Measurements from ENCODE around the gene RAP1B. TPM values are rescaled to one million over a fixed set of nuclear protein-coding genes. Genes with fewer than 3 reads are reported as not detected.

RAP1B gene
- polyA plus RNA-seq, 1 donor: 253 TPM

DNA sequence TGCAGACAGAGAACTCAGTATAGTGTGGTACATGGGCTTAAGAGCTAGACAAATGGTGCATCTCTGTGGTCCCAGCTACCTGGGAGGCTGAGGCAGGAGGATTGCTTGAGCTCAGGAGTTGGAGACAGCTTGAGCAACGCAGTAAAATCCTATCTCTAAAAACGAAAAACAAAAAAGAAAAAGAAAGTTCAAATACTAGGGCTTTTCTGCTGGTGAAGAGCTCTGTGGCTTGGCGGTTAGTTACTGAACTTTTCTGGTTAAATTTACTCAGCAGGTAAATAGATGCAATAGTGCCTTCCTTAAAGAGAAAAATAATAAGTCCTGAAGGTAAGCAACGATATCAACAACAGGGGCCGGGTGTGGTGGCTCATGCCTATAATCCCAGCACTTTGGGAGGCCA is 31.4 kb upstream of the RAP1B start:
- no peak overlapping the region for H3K27ac ChIP-seq (ENCODE audit: low read length)
- H3K4me3 ChIP-seq (ENCODE audit: low read length): no peak overlapping the region
- WGBS (ENCODE audit: insufficient coverage, low lambda C conversion rate): 72% methylated on average over 3 of the region's 5 CpGs
- H3K4me1 ChIP-seq (ENCODE audit: control insufficient read depth, insufficient read depth, low read length): no peaks in the 10 kb centered on the region
- H3K27me3 ChIP-seq (ENCODE audit: control insufficient read depth, insufficient read depth, low read length): no peaks in the 10 kb centered on the region
- no peaks in the 10 kb centered on the region for H3K9me3 ChIP-seq (ENCODE audit: control insufficient read depth, low read depth, low read length)
- no peaks in the 10 kb centered on the region for H3K36me3 ChIP-seq (ENCODE audit: control insufficient read depth, insufficient read depth, low read length)
- DNase-seq: no peak

DNA sequence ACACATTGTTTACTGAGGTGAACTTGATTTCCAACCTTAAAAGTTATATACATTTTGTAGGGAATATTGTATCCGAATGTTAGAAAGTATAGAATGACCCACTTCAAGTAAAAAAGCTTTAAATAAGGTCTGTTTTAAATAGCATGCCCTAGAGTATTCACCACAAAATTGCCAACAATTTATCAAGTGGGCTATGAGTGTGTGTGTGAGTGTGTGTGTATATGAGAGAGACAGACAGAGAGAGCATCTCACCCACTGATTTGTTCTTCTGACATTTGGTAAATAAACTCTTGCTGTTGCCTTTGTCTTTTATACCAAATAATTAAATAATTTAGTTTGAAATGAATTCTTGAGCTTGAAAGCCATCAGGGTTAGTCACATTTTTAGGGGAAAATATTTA is 29.8 kb upstream of the RAP1B start:
- Histone ChIP-seq H3K4me3 (ENCODE audit: low read length) (no peak overlapping the region), H3K36me3 (ENCODE audit: control insufficient read depth, insufficient read depth, low read length) (no peaks in the 10 kb centered on the region), H3K4me1 (ENCODE audit: control insufficient read depth, insufficient read depth, low read length) (no peaks in the 10 kb centered on the region), H3K9me3 (ENCODE audit: control insufficient read depth, low read depth, low read length) (no peaks in the 10 kb centered on the region), H3K27me3 (ENCODE audit: control insufficient read depth, insufficient read depth, low read length) (no peaks in the 10 kb centered on the region), H3K27ac (ENCODE audit: low read length) (no peak overlapping the region)
- 60% methylated on average over 1 of the region's 1 CpG for WGBS (ENCODE audit: insufficient coverage, low lambda C conversion rate)
- DNase-seq: no peak

DNA sequence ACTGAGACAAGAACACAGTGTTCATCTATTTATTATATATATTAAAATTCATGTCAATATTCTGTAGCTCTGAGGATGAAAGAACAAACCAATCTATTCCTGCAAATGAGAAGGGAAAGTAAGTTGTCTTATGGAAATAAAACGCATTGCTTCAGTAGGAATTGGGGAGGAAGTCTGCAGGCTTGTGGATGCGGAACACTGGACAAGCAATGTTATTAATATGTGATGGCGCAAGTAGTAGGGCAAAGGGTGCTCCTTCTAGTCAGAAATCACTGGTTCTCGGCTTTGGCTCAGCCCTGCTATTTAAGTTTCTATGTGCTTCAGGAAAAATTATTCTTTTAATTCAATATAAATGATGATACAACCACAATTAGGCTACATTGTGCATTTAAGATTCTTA is 28.8 kb upstream of the RAP1B start:
- no peaks in the 10 kb centered on the region for H3K9me3 ChIP-seq (ENCODE audit: control insufficient read depth, low read depth, low read length)
- no peak for DNase-seq
- H3K4me3 ChIP-seq (ENCODE audit: low read length): no peak overlapping the region
- no peaks in the 10 kb centered on the region for H3K4me1 ChIP-seq (ENCODE audit: control insufficient read depth, insufficient read depth, low read length)
- WGBS (ENCODE audit: insufficient coverage, low lambda C conversion rate): 100% methylated on average over 1 of the region's 4 CpGs
- no peaks in the 10 kb centered on the region for H3K36me3 ChIP-seq (ENCODE audit: control insufficient read depth, insufficient read depth, low read length)
- H3K27me3 ChIP-seq (ENCODE audit: control insufficient read depth, insufficient read depth, low read length): no peaks in the 10 kb centered on the region
- no peak overlapping the region for H3K27ac ChIP-seq (ENCODE audit: low read length)

DNA sequence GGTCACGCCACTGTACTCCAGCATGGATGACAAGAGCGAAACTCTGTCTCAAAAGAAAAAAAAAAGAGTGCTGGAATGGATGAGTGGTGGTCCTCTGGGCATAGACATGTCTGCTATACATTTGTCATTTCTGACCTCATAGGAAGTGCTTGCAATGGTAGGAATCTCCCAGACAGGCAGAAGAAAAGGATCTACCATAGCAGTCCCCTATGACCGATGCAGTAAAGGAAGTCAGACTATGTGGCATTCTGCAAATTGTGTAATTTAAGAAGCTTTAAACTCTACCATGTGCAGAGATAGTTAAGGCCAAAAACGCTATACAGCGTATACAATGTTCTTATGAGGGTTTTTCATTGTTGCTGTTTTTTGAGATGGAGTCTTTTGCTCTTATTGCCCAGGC is 24.7 kb upstream of the RAP1B start:
- Histone ChIP-seq H3K36me3 (ENCODE audit: control insufficient read depth, insufficient read depth, low read length) (no peaks in the 10 kb centered on the region), H3K4me1 (ENCODE audit: control insufficient read depth, insufficient read depth, low read length) (no peaks in the 10 kb centered on the region), H3K4me3 (ENCODE audit: low read length) (no peak overlapping the region), H3K9me3 (ENCODE audit: control insufficient read depth, low read depth, low read length) (peaks cover 6% of the 10 kb centered on the region), H3K27ac (ENCODE audit: low read length) (no peak overlapping the region), H3K27me3 (ENCODE audit: control insufficient read depth, insufficient read depth, low read length) (no peaks in the 10 kb centered on the region)
- WGBS (ENCODE audit: insufficient coverage, low lambda C conversion rate): no CpG with 5 or more reads among the region's 5 CpGs
- no peak for DNase-seq

DNA sequence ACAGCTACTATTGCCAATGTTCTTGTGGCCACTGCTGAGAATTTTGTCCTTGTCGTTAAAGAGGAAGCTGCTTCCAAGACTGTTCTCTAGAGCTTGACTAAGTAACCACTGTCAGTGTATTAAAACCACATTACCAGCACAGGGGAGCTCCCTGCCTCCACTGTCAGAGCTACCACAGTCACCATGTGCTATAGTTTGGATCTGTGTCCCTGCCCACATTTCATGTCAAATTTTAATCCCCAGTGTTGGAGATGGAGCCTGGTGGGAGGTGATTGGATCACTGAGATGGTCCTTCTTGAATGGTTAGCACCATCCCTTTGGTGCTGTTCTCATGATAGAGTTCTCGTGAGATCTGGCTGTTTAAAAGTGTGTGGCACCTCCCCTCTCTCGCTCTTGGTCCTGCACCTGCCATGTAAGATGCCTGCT is 23.2 kb upstream of the RAP1B start:
- Histone ChIP-seq H3K9me3 (ENCODE audit: control insufficient read depth, low read depth, low read length) (peaks cover 6% of the 10 kb centered on the region), H3K27me3 (ENCODE audit: control insufficient read depth, insufficient read depth, low read length) (no peaks in the 10 kb centered on the region), H3K36me3 (ENCODE audit: control insufficient read depth, insufficient read depth, low read length) (no peaks in the 10 kb centered on the region), H3K27ac (ENCODE audit: low read length) (no peak overlapping the region), H3K4me3 (ENCODE audit: low read length) (no peak overlapping the region), H3K4me1 (ENCODE audit: control insufficient read depth, insufficient read depth, low read length) (no peaks in the 10 kb centered on the region)
- WGBS (ENCODE audit: insufficient coverage, low lambda C conversion rate): no CpG with 5 or more reads among the region's 3 CpGs
- no peak for DNase-seq

DNA sequence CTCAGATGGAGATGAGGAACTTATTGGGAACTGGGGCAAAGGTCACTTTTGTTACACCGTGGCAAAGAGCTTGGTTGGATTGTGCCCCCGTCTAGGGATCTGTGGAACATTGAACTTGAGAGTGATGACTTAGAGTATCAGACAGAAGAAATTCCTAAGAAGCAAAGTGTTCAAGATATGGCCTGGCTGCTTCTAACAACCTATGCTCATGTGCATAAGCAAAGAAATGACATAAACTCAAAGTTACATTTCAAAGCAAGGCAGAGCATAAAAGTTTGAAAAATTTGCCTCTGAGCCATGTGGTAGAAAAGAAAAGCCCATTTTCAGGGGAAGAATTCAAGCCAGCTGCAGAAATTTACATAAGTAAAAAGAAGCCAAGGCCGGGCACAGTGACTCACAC is 21.5 kb upstream of the RAP1B start:
- H3K36me3 ChIP-seq (ENCODE audit: control insufficient read depth, insufficient read depth, low read length): no peaks in the 10 kb centered on the region
- no peak overlapping the region for H3K4me3 ChIP-seq (ENCODE audit: low read length)
- H3K4me1 ChIP-seq (ENCODE audit: control insufficient read depth, insufficient read depth, low read length): no peaks in the 10 kb centered on the region
- H3K27ac ChIP-seq (ENCODE audit: low read length): no peak overlapping the region
- WGBS (ENCODE audit: insufficient coverage, low lambda C conversion rate): 83% methylated on average over 1 of the region's 3 CpGs
- H3K9me3 ChIP-seq (ENCODE audit: control insufficient read depth, low read depth, low read length): peaks cover 12% of the 10 kb centered on the region
- H3K27me3 ChIP-seq (ENCODE audit: control insufficient read depth, insufficient read depth, low read length): no peaks in the 10 kb centered on the region
- DNase-seq: no peak

DNA sequence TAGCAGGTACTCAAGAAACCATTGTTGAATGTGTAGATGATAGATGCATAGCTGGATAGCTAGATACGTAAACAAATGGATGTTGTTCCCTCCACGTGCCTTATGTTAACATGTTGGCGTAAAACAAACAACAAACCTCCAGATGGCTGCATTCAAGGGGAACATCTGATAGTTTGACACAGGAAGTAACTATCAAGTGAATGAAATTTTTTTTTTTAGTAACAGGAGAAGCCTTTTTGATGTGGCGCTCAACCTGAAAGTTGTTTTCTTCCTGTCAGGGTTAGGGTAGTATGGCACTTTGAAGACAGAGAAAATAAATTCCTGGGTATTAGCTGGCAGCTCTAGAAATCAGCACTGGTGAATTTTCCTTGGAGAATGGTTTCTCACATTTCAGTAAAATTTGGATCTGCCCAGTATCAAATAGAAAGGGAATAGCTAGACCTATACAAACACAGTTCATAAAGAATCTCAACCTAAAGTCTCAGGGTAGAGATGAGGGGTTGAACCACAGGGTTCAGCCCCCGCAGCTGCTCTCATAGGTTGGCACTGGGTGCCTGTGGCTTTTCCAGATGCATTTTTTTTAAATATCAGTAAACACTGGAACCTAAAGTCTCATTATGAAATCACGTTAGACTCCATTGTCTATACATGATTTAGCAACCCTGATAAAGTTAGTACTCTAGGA is 18.8 kb upstream of the RAP1B start:
- H3K36me3 ChIP-seq (ENCODE audit: control insufficient read depth, insufficient read depth, low read length): no peaks in the 10 kb centered on the region
- no peak overlapping the region for H3K27ac ChIP-seq (ENCODE audit: low read length)
- peaks cover 12% of the 10 kb centered on the region for H3K9me3 ChIP-seq (ENCODE audit: control insufficient read depth, low read depth, low read length)
- no peak overlapping the region for H3K4me3 ChIP-seq (ENCODE audit: low read length)
- no CpG with 5 or more reads among the region's 6 CpGs for WGBS (ENCODE audit: insufficient coverage, low lambda C conversion rate)
- no peaks in the 10 kb centered on the region for H3K4me1 ChIP-seq (ENCODE audit: control insufficient read depth, insufficient read depth, low read length)
- no peaks in the 10 kb centered on the region for H3K27me3 ChIP-seq (ENCODE audit: control insufficient read depth, insufficient read depth, low read length)
- no peak for DNase-seq

DNA sequence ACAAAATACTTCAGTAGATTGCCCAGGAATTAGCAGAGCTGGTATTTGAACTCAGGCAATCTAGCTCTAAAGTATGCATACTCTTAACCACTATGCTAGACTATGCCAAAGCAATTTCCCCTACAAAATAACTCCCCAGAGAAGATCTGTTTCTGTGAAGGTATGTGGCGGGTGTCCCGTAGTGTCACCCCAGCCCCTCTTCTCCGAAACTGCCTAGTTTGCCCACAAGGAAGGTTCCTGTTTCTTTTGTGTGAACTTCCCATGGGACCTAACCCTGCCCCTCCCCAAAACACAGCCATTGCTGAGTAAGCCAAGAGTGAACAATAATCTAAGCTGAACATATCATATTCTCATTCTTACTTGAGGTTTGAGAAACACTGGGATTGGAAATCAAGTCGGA is 15.5 kb upstream of the RAP1B start:
- no CpG with 5 or more reads among the region's 4 CpGs for WGBS (ENCODE audit: insufficient coverage, low lambda C conversion rate)
- Histone ChIP-seq H3K4me3 (ENCODE audit: low read length) (no peak overlapping the region), H3K4me1 (ENCODE audit: control insufficient read depth, insufficient read depth, low read length) (no peaks in the 10 kb centered on the region), H3K27ac (ENCODE audit: low read length) (no peak overlapping the region), H3K27me3 (ENCODE audit: control insufficient read depth, insufficient read depth, low read length) (no peaks in the 10 kb centered on the region), H3K36me3 (ENCODE audit: control insufficient read depth, insufficient read depth, low read length) (no peaks in the 10 kb centered on the region), H3K9me3 (ENCODE audit: control insufficient read depth, low read depth, low read length) (peaks cover 7% of the 10 kb centered on the region)
- DNase-seq: peak in 1 of 2 donors; percentile 22

DNA sequence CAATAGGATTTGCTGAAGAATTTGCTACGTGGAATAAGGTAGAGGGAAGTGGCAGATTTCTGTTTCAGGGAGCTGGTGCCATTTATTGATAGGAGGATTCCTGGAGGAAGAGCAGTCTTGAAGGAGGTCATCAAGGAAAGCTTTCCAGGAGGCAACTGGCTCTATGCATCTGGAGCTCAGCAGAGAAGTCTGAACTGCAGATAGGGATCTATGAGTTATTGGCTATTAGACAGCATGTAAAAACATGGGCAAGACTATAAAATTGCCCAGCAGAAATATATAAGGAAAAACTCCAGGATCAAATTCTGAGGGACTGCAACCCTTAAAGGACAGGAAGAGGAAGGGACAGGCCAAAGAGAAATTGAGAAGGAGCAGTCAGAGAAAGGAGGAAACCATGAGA is 8.9 kb upstream of the RAP1B start:
- H3K27me3 ChIP-seq (ENCODE audit: control insufficient read depth, insufficient read depth, low read length): no peaks in the 10 kb centered on the region
- no peaks in the 10 kb centered on the region for H3K4me1 ChIP-seq (ENCODE audit: control insufficient read depth, insufficient read depth, low read length)
- H3K36me3 ChIP-seq (ENCODE audit: control insufficient read depth, insufficient read depth, low read length): no peaks in the 10 kb centered on the region
- H3K4me3 ChIP-seq (ENCODE audit: low read length): no peak overlapping the region
- no peak overlapping the region for H3K27ac ChIP-seq (ENCODE audit: low read length)
- no peaks in the 10 kb centered on the region for H3K9me3 ChIP-seq (ENCODE audit: control insufficient read depth, low read depth, low read length)
- no peak for DNase-seq
- 50% methylated on average over 1 of the region's 1 CpG for WGBS (ENCODE audit: insufficient coverage, low lambda C conversion rate)

DNA sequence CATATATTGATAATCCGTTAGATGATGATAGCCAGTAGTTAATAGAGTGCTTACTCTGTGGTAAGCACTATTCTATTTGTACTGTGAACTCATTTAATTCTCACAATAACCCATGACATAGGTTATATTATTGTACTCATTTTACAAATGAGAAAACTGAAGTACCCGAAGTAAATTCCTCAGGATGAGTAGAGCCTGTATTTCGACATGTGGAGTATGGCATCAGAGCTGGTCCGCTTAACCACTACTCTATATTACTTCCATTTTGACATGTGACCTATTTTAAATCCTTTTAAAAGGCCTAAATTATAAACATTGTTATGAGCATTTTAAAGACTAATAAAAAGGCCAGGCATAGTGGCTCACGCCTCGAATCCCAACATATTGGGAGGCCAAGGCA is 8.0 kb upstream of the RAP1B start:
- H3K4me1 ChIP-seq (ENCODE audit: control insufficient read depth, insufficient read depth, low read length): no peaks in the 10 kb centered on the region
- H3K36me3 ChIP-seq (ENCODE audit: control insufficient read depth, insufficient read depth, low read length): no peaks in the 10 kb centered on the region
- no peaks in the 10 kb centered on the region for H3K9me3 ChIP-seq (ENCODE audit: control insufficient read depth, low read depth, low read length)
- 100% methylated on average over 2 of the region's 6 CpGs for WGBS (ENCODE audit: insufficient coverage, low lambda C conversion rate)
- no peak overlapping the region for H3K4me3 ChIP-seq (ENCODE audit: low read length)
- no peak for DNase-seq
- no peak overlapping the region for H3K27ac ChIP-seq (ENCODE audit: low read length)
- no peaks in the 10 kb centered on the region for H3K27me3 ChIP-seq (ENCODE audit: control insufficient read depth, insufficient read depth, low read length)

DNA sequence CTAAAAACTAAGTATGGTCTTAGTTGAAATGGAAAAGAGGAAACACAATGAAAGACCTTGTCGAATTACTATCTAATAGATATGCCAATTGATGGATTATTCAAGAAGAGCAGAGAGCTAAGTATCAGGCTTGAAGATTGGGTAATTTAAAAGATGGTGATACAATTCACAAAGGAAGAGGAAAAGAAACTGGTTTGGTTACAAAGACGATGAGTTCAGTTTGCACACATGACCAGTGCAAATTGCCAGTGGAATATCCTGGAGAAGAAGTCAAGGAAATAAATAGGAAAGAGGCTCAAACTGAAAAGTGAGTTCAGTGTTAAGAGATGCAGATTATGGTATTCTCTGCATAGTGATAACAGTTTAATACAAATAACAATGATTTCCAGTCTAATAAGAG is 2.5 kb upstream of the RAP1B start:
- no peaks in the 10 kb centered on the region for H3K4me1 ChIP-seq (ENCODE audit: control insufficient read depth, insufficient read depth, low read length)
- 63% methylated on average over 1 of the region's 2 CpGs for WGBS (ENCODE audit: insufficient coverage, low lambda C conversion rate)
- no peak overlapping the region for H3K4me3 ChIP-seq (ENCODE audit: low read length)
- no peak for DNase-seq
- H3K27me3 ChIP-seq (ENCODE audit: control insufficient read depth, insufficient read depth, low read length): no peaks in the 10 kb centered on the region
- H3K36me3 ChIP-seq (ENCODE audit: control insufficient read depth, insufficient read depth, low read length): no peaks in the 10 kb centered on the region
- H3K9me3 ChIP-seq (ENCODE audit: control insufficient read depth, low read depth, low read length): no peaks in the 10 kb centered on the region
- H3K27ac ChIP-seq (ENCODE audit: low read length): no peak overlapping the region

Measured in large intestine (tissue), 3 donors.